ENCODE measurements around the gene SPHK1. TPM values are rescaled to one million over a fixed set of nuclear protein-coding genes. Genes with fewer than 3 reads are reported as not detected.

SPHK1 gene
- total RNA-seq, 1 donor from 2014 or later: 26.8 TPM

GRCh38 chr17:76426853-76427252 lies 42.4 kb downstream of the SPHK1 start:
- Mint-ChIP-seq H3K4me1 (ENCODE audit: unreplicated experiment) (peaks cover 5% of the 10 kb centered on the region), H3K9me3 (no peaks in the 10 kb centered on the region), H3K36me3 (peaks cover 16% of the 10 kb centered on the region), H3K27me3 (no peaks in the 10 kb centered on the region), H3K4me3 (no peak overlapping the region), H3K27ac (no peak overlapping the region)
- TF ChIP-seq, protein P1, sequence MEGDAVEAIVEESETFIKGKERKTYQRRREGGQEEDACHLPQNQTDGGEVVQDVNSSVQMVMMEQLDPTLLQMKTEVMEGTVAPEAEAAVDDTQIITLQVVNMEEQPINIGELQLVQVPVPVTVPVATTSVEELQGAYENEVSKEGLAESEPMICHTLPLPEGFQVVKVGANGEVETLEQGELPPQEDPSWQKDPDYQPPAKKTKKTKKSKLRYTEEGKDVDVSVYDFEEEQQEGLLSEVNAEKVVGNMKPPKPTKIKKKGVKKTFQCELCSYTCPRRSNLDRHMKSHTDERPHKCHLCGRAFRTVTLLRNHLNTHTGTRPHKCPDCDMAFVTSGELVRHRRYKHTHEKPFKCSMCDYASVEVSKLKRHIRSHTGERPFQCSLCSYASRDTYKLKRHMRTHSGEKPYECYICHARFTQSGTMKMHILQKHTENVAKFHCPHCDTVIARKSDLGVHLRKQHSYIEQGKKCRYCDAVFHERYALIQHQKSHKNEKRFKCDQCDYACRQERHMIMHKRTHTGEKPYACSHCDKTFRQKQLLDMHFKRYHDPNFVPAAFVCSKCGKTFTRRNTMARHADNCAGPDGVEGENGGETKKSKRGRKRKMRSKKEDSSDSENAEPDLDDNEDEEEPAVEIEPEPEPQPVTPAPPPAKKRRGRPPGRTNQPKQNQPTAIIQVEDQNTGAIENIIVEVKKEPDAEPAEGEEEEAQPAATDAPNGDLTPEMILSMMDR (conservative IDR thresholded peaks at IDR 0.05): no peak
- DNase-seq (ENCODE audit: extremely low spot score, unreplicated experiment): no peak

GRCh38 chr17:76427501-76428231 lies 43.3 kb downstream of the SPHK1 start:
- Mint-ChIP-seq H3K36me3 (peaks cover 14% of the 10 kb centered on the region), H3K4me3 (no peak overlapping the region), H3K27ac (no peak overlapping the region), H3K9me3 (no peaks in the 10 kb centered on the region), H3K27me3 (no peaks in the 10 kb centered on the region), H3K4me1 (ENCODE audit: unreplicated experiment) (peaks cover 5% of the 10 kb centered on the region)
- TF ChIP-seq, protein P1 (conservative IDR thresholded peaks at IDR 0.05): no peak
- no peak for DNase-seq (ENCODE audit: extremely low spot score, unreplicated experiment)

DNA sequence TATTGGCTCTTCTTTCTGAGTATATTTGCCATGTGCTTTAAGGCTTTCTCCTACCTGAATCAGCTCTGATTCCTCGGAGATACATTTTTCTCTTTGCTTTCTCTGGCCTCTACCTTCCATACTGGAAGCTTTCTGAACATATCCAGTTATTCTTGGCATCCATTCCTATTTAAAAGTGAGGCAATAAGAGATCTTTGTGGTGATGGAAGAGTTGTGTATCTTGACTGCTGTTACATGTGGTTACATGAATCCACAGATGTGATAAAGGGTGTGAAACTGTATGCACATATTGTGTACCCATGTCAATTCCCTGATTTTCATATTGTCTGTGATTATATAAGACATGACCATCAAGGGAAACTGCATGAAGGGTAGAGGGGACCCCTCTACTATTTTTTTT lies 44.1 kb downstream of the SPHK1 start:
- H3K36me3 Mint-ChIP-seq: peaks cover 10% of the 10 kb centered on the region
- TF ChIP-seq, protein P1 (conservative IDR thresholded peaks at IDR 0.05): no peak
- no peak overlapping the region for H3K27ac Mint-ChIP-seq
- H3K27me3 Mint-ChIP-seq: no peaks in the 10 kb centered on the region
- DNase-seq (ENCODE audit: extremely low spot score, unreplicated experiment): no peak
- H3K4me1 Mint-ChIP-seq (ENCODE audit: unreplicated experiment): peaks cover 5% of the 10 kb centered on the region
- no peak overlapping the region for H3K4me3 Mint-ChIP-seq
- H3K9me3 Mint-ChIP-seq: no peaks in the 10 kb centered on the region

DNA sequence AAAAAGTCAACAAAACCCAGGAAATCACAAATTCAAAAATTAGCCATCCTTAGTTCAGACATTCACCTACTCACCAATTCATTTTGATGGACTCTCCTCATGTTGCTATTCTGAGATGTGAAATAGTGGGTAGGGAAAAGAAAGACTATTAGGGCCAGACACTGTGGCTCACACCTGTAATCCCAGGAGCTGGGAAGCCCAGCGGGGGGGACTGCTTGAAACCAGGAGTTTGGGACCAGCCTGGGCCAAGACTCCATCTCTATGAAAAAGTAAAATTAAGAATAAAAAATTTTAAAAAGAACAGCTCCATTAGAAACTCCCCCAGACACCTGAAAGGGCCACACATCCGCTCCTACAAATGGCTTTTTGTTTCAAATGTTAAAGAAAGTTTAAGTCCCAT lies 47.1 kb downstream of the SPHK1 start:
- no peak overlapping the region for H3K4me3 Mint-ChIP-seq
- H3K36me3 Mint-ChIP-seq: peaks cover 13% of the 10 kb centered on the region
- no peak overlapping the region for H3K27ac Mint-ChIP-seq
- DNase-seq (ENCODE audit: extremely low spot score, unreplicated experiment): no peak
- TF ChIP-seq, protein P1 (conservative IDR thresholded peaks at IDR 0.05): no peak
- H3K27me3 Mint-ChIP-seq: no peaks in the 10 kb centered on the region
- no peaks in the 10 kb centered on the region for H3K9me3 Mint-ChIP-seq
- peaks cover 7% of the 10 kb centered on the region for H3K4me1 Mint-ChIP-seq (ENCODE audit: unreplicated experiment)

- Mint-ChIP-seq H3K27ac (no peak overlapping the region), H3K9me3 (no peaks in the 10 kb centered on the region), H3K4me3 (no peak overlapping the region), H3K36me3 (peaks cover 15% of the 10 kb centered on the region), H3K4me1 (ENCODE audit: unreplicated experiment) (peaks cover 11% of the 10 kb centered on the region), H3K27me3 (no peaks in the 10 kb centered on the region)
- TF ChIP-seq, protein P1 (conservative IDR thresholded peaks at IDR 0.05): no peak
- no peak for DNase-seq (ENCODE audit: extremely low spot score, unreplicated experiment)
Observed at GRCh38 chr17:76432004-76432403, 47.6 kb downstream of the SPHK1 start.

All from type B pancreatic cell (in vitro differentiated cells).